ENCODE measurements around the gene LPP.

Gene LPP

DNA sequence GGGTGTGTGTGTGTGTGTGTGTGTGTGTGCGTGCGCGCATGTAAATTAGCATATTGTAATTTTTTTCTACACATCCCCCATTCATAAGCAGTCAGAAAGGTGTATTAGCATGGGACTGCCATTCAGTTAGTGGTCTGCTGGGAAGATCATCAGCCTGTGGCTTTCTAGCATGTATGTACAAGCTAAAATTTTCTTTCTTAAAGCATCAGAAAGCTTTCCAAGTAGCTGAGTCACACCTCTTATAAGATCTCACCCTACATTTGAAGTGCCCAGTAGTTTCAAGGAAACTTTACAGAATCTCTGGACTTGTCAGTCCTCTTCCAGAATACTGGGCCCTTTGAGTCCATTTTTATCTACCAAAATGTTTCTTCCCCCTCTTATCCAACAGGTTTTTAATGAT lies 606.5 kb downstream of the LPP start:
- H4K20me1 ChIP-seq (ENCODE audit: insufficient read depth, low read length) = no peaks in the 10 kb centered on the region
- H3K9me3 ChIP-seq (ENCODE audit: low read length) = no peaks in the 10 kb centered on the region
- H3K9ac ChIP-seq (ENCODE audit: low read length) = no peak overlapping the region
- no peaks in the 10 kb centered on the region for H3K27me3 ChIP-seq (ENCODE audit: insufficient read depth, low read length)
- H3F3A ChIP-seq (ENCODE audit: insufficient read depth, low read length) = no peaks in the 10 kb centered on the region; the same call in 1 of the 2 replicates
- H3K9me2 ChIP-seq (ENCODE audit: low read depth, low read length) = no peaks in the 10 kb centered on the region
- H3K36me3 ChIP-seq (ENCODE audit: insufficient read depth, low read length) = no peaks in the 10 kb centered on the region
- peak overlapping the region; percentile 4 for H3K27ac ChIP-seq (ENCODE audit: low read depth, low read length, poor library complexity, severe bottlenecking)
- H3K79me2 ChIP-seq (ENCODE audit: insufficient read depth, low read length) = no peaks in the 10 kb centered on the region
- no peak overlapping the region for H3K4me2 ChIP-seq (ENCODE audit: low read length)
- peaks cover 48% of the 10 kb centered on the region for H3K4me1 ChIP-seq (ENCODE audit: insufficient read depth, low read length, severe bottlenecking)
- H2AFZ ChIP-seq (ENCODE audit: low read length) = no peak overlapping the region
- no peak overlapping the region for H3K4me3 ChIP-seq (ENCODE audit: low read depth, low read length, poor library complexity, severe bottlenecking)
- no peak for TF ChIP-seq EZH2 (IDR thresholded peaks at IDR 0.05; ENCODE audit: borderline replicate concordance, low read length)
- no peak for TF ChIP-seq CTCF (IDR thresholded peaks at IDR 0.05; ENCODE audit: low read length)

GRCh38 chr3:188761439-188761838 lies 607.5 kb downstream of the LPP start:
- H3K4me3 ChIP-seq (ENCODE audit: low read depth, low read length, poor library complexity, severe bottlenecking) = no peak overlapping the region
- no peaks in the 10 kb centered on the region for H3K79me2 ChIP-seq (ENCODE audit: insufficient read depth, low read length)
- no peak overlapping the region for H3K9ac ChIP-seq (ENCODE audit: low read length)
- TF ChIP-seq CTCF (IDR thresholded peaks at IDR 0.05; ENCODE audit: low read length) (no peak), EZH2 (IDR thresholded peaks at IDR 0.05; ENCODE audit: borderline replicate concordance, low read length) (no peak)
- H3K9me2 ChIP-seq (ENCODE audit: low read depth, low read length) = no peaks in the 10 kb centered on the region
- no peaks in the 10 kb centered on the region for H3K36me3 ChIP-seq (ENCODE audit: insufficient read depth, low read length)
- H4K20me1 ChIP-seq (ENCODE audit: insufficient read depth, low read length) = no peaks in the 10 kb centered on the region
- H3K9me3 ChIP-seq (ENCODE audit: low read length) = no peaks in the 10 kb centered on the region
- peaks cover 38% of the 10 kb centered on the region for H3K4me1 ChIP-seq (ENCODE audit: insufficient read depth, low read length, severe bottlenecking)
- H3K27ac ChIP-seq (ENCODE audit: low read depth, low read length, poor library complexity, severe bottlenecking) = no peak overlapping the region
- H3F3A ChIP-seq (ENCODE audit: insufficient read depth, low read length) = no peaks in the 10 kb centered on the region; the same call in 1 of the 2 replicates
- no peak overlapping the region for H2AFZ ChIP-seq (ENCODE audit: low read length)
- H3K27me3 ChIP-seq (ENCODE audit: insufficient read depth, low read length) = no peaks in the 10 kb centered on the region
- H3K4me2 ChIP-seq (ENCODE audit: low read length) = no peak overlapping the region

DNA sequence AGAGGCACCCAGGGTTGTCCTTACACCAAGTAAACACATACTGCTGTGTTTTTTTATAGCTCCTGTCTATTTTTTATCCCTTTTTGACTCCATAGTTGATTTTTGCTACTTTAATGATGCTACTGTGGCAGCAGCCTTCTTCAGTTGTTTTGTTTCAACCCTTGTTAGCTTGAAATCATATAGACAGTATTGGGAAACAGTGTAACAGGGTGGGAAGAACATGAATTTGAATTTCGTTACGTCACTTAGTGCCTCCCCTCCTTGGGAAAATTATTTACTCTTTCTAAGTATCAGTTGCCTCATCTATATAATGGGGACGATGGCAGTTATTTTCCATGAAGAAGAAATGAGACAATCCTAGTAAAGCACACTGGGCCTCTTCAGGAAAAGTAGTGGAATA lies 608.0 kb downstream of the LPP start:
- no peak overlapping the region for H3K9ac ChIP-seq (ENCODE audit: low read length)
- H3K4me2 ChIP-seq (ENCODE audit: low read length) = no peak overlapping the region
- TF ChIP-seq EZH2 (IDR thresholded peaks at IDR 0.05; ENCODE audit: borderline replicate concordance, low read length) = no peak
- no peaks in the 10 kb centered on the region for H3K27me3 ChIP-seq (ENCODE audit: insufficient read depth, low read length)
- no peaks in the 10 kb centered on the region for H3K36me3 ChIP-seq (ENCODE audit: insufficient read depth, low read length)
- no peak overlapping the region for H3K27ac ChIP-seq (ENCODE audit: low read depth, low read length, poor library complexity, severe bottlenecking)
- H3K9me3 ChIP-seq (ENCODE audit: low read length) = no peaks in the 10 kb centered on the region
- H2AFZ ChIP-seq (ENCODE audit: low read length) = no peak overlapping the region
- no peaks in the 10 kb centered on the region for H4K20me1 ChIP-seq (ENCODE audit: insufficient read depth, low read length)
- H3K4me1 ChIP-seq (ENCODE audit: insufficient read depth, low read length, severe bottlenecking) = peaks cover 33% of the 10 kb centered on the region
- no peaks in the 10 kb centered on the region; the same call in 1 of the 2 replicates for H3F3A ChIP-seq (ENCODE audit: insufficient read depth, low read length)
- no peak overlapping the region for H3K4me3 ChIP-seq (ENCODE audit: low read depth, low read length, poor library complexity, severe bottlenecking)
- no peaks in the 10 kb centered on the region for H3K79me2 ChIP-seq (ENCODE audit: insufficient read depth, low read length)
- no peaks in the 10 kb centered on the region for H3K9me2 ChIP-seq (ENCODE audit: low read depth, low read length)

- no peaks in the 10 kb centered on the region for H3K27me3 ChIP-seq (ENCODE audit: insufficient read depth, low read length)
- no peaks in the 10 kb centered on the region; the same call in 1 of the 2 replicates for H3F3A ChIP-seq (ENCODE audit: insufficient read depth, low read length)
- no peaks in the 10 kb centered on the region for H4K20me1 ChIP-seq (ENCODE audit: insufficient read depth, low read length)
- H3K36me3 ChIP-seq (ENCODE audit: insufficient read depth, low read length) = no peaks in the 10 kb centered on the region
- peaks cover 22% of the 10 kb centered on the region for H3K4me1 ChIP-seq (ENCODE audit: insufficient read depth, low read length, severe bottlenecking)
- H3K79me2 ChIP-seq (ENCODE audit: insufficient read depth, low read length) = no peaks in the 10 kb centered on the region
- no peak overlapping the region for H3K4me3 ChIP-seq (ENCODE audit: low read depth, low read length, poor library complexity, severe bottlenecking)
- H3K4me2 ChIP-seq (ENCODE audit: low read length) = no peak overlapping the region
- no peak overlapping the region for H3K9ac ChIP-seq (ENCODE audit: low read length)
- H3K9me3 ChIP-seq (ENCODE audit: low read length) = no peaks in the 10 kb centered on the region
- H2AFZ ChIP-seq (ENCODE audit: low read length) = no peak overlapping the region
- H3K9me2 ChIP-seq (ENCODE audit: low read depth, low read length) = no peaks in the 10 kb centered on the region
- H3K27ac ChIP-seq (ENCODE audit: low read depth, low read length, poor library complexity, severe bottlenecking) = no peak overlapping the region
- TF ChIP-seq EZH2 (IDR thresholded peaks at IDR 0.05; ENCODE audit: borderline replicate concordance, low read length) = no peak
- TF ChIP-seq CTCF (IDR thresholded peaks at IDR 0.05; ENCODE audit: low read length) = no peak
Measured at GRCh38 chr3:188764609-188765008, 610.7 kb downstream of the LPP start.
